ENCODE data around the gene EYA4.

EYA4 gene

GRCh38 chr6:133435065-133435728, 194.0 kb downstream of the EYA4 start:
- no peaks in the 10 kb centered on the region for H3K79me2 ChIP-seq (ENCODE audit: control insufficient read depth, insufficient read depth, low read length)
- no CpG with 5 or more reads among the region's 7 CpGs for WGBS (ENCODE audit: extremely low coverage, insufficient coverage, low lambda C conversion rate)
- H3K27ac ChIP-seq (ENCODE audit: low read depth, low read length), result no peak overlapping the region
- no peak overlapping the region for H3K18ac ChIP-seq (ENCODE audit: low read length)
- H3K56ac ChIP-seq (ENCODE audit: low read length), result no peak overlapping the region
- H3K9ac ChIP-seq (ENCODE audit: low read length), result no peak overlapping the region
- H2AK5ac ChIP-seq (ENCODE audit: low read length), result no peak overlapping the region
- peaks cover 7% of the 10 kb centered on the region for H3K4me1 ChIP-seq (ENCODE audit: control insufficient read depth, low read depth, low read length)
- H3K4me2 ChIP-seq (ENCODE audit: low read length), result no peak overlapping the region
- H3K4ac ChIP-seq (ENCODE audit: low read depth, low read length), result no peak overlapping the region
- H3K36me3 ChIP-seq (ENCODE audit: control insufficient read depth, insufficient read depth, low read length), result no peaks in the 10 kb centered on the region
- H2BK5ac ChIP-seq (ENCODE audit: low read length), result no peak overlapping the region
- no peaks in the 10 kb centered on the region for H3K27me3 ChIP-seq (ENCODE audit: insufficient read depth, low read length, poor library complexity)
- no peak overlapping the region for H4K5ac ChIP-seq (ENCODE audit: low read length)
- no peak overlapping the region for H4K8ac ChIP-seq (ENCODE audit: low read depth, low read length)
- no peak overlapping the region for H2BK15ac ChIP-seq (replicated peaks; ENCODE audit: low read depth)
- no peak for DNase-seq
- H3K79me1 ChIP-seq (ENCODE audit: low read length), result no peaks in the 10 kb centered on the region
- H3K4me3 ChIP-seq (ENCODE audit: low read length), result no peak overlapping the region
- H3K23ac ChIP-seq (ENCODE audit: low read length), result no peak overlapping the region
- H2BK120ac ChIP-seq (ENCODE audit: low read depth, low read length), result no peak overlapping the region

- Histone ChIP-seq H3K4me2 (ENCODE audit: low read length) (no peak overlapping the region), H2BK5ac (ENCODE audit: low read length) (no peak overlapping the region), H3K79me1 (ENCODE audit: low read length) (no peaks in the 10 kb centered on the region), H2BK120ac (ENCODE audit: low read depth, low read length) (no peak overlapping the region), H3K4me1 (ENCODE audit: control insufficient read depth, low read depth, low read length) (peaks cover 3% of the 10 kb centered on the region), H3K27me3 (ENCODE audit: insufficient read depth, low read length, poor library complexity) (no peaks in the 10 kb centered on the region), H4K5ac (ENCODE audit: low read length) (no peak overlapping the region), H3K27ac (ENCODE audit: low read depth, low read length) (no peak overlapping the region), H3K9ac (ENCODE audit: low read length) (no peak overlapping the region), H3K18ac (ENCODE audit: low read length) (no peak overlapping the region), H4K8ac (ENCODE audit: low read depth, low read length) (no peak overlapping the region), H2AK5ac (ENCODE audit: low read length) (no peak overlapping the region), H2BK15ac (replicated peaks; ENCODE audit: low read depth) (no peak overlapping the region), H3K4me3 (ENCODE audit: low read length) (no peak overlapping the region), H3K79me2 (ENCODE audit: control insufficient read depth, insufficient read depth, low read length) (no peaks in the 10 kb centered on the region), H3K4ac (ENCODE audit: low read depth, low read length) (no peak overlapping the region), H3K23ac (ENCODE audit: low read length) (no peak overlapping the region), H3K56ac (ENCODE audit: low read length) (no peak overlapping the region), H3K36me3 (ENCODE audit: control insufficient read depth, insufficient read depth, low read length) (no peaks in the 10 kb centered on the region)
- WGBS (ENCODE audit: extremely low coverage, insufficient coverage, low lambda C conversion rate), result no CpG with 5 or more reads among the region's 1 CpG
- no peak for DNase-seq
These were observed 195.5 kb downstream of the EYA4 start for GRCh38 chr6:133436652-133437051.

- WGBS (ENCODE audit: extremely low coverage, insufficient coverage, low lambda C conversion rate), result no CpG with 5 or more reads among the region's 2 CpGs
- H3K18ac ChIP-seq (ENCODE audit: low read length), result no peak overlapping the region
- no peak overlapping the region for H3K23ac ChIP-seq (ENCODE audit: low read length)
- DNase-seq, result no peak
- no peak overlapping the region for H4K8ac ChIP-seq (ENCODE audit: low read depth, low read length)
- no peak overlapping the region for H3K56ac ChIP-seq (ENCODE audit: low read length)
- H3K79me2 ChIP-seq (ENCODE audit: control insufficient read depth, insufficient read depth, low read length), result no peaks in the 10 kb centered on the region
- H4K5ac ChIP-seq (ENCODE audit: low read length), result no peak overlapping the region
- H3K4me2 ChIP-seq (ENCODE audit: low read length), result no peak overlapping the region
- no peak overlapping the region for H2BK15ac ChIP-seq (replicated peaks; ENCODE audit: low read depth)
- H2BK120ac ChIP-seq (ENCODE audit: low read depth, low read length), result no peak overlapping the region
- no peak overlapping the region for H3K27ac ChIP-seq (ENCODE audit: low read depth, low read length)
- no peak overlapping the region for H2BK5ac ChIP-seq (ENCODE audit: low read length)
- H2AK5ac ChIP-seq (ENCODE audit: low read length), result no peak overlapping the region
- H3K9ac ChIP-seq (ENCODE audit: low read length), result no peak overlapping the region
- H3K79me1 ChIP-seq (ENCODE audit: low read length), result no peaks in the 10 kb centered on the region
- H3K27me3 ChIP-seq (ENCODE audit: insufficient read depth, low read length, poor library complexity), result no peaks in the 10 kb centered on the region
- no peaks in the 10 kb centered on the region for H3K4me1 ChIP-seq (ENCODE audit: control insufficient read depth, low read depth, low read length)
- H3K36me3 ChIP-seq (ENCODE audit: control insufficient read depth, insufficient read depth, low read length), result no peaks in the 10 kb centered on the region
- no peak overlapping the region for H3K4me3 ChIP-seq (ENCODE audit: low read length)
- no peak overlapping the region for H3K4ac ChIP-seq (ENCODE audit: low read depth, low read length)
These were observed 200.3 kb downstream of the EYA4 start for GRCh38 chr6:133441491-133441890.

DNA sequence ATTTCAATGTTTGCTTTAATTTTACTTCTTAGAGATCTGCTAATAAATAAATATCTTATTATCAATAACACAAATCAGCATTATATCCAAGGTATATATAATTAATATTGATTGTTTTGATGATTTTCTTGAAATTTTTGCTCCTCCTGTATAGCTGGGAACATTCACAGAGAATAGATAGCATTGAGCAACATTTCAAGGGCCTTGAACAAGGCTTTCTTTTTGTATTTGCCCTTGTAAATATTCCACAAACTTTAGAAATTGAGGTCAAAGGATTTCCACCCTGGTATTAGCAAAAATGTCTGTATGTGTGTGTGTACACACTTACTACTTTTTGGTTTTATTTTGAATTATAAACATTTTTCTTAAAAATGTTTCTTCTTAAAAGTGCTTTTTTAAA, 205.6 kb downstream of the EYA4 start:
- Histone ChIP-seq H2BK15ac (replicated peaks; ENCODE audit: low read depth) (no peak overlapping the region), H4K5ac (ENCODE audit: low read length) (no peak overlapping the region), H3K56ac (ENCODE audit: low read length) (no peak overlapping the region), H3K36me3 (ENCODE audit: control insufficient read depth, insufficient read depth, low read length) (no peaks in the 10 kb centered on the region), H3K27ac (ENCODE audit: low read depth, low read length) (no peak overlapping the region), H3K23ac (ENCODE audit: low read length) (no peak overlapping the region), H2AK5ac (ENCODE audit: low read length) (no peak overlapping the region), H3K4me2 (ENCODE audit: low read length) (no peak overlapping the region), H3K79me1 (ENCODE audit: low read length) (no peaks in the 10 kb centered on the region), H3K4me3 (ENCODE audit: low read length) (no peak overlapping the region), H3K4me1 (ENCODE audit: control insufficient read depth, low read depth, low read length) (no peaks in the 10 kb centered on the region), H3K18ac (ENCODE audit: low read length) (no peak overlapping the region), H4K8ac (ENCODE audit: low read depth, low read length) (no peak overlapping the region), H3K9ac (ENCODE audit: low read length) (no peak overlapping the region), H2BK5ac (ENCODE audit: low read length) (no peak overlapping the region), H3K4ac (ENCODE audit: low read depth, low read length) (no peak overlapping the region), H3K79me2 (ENCODE audit: control insufficient read depth, insufficient read depth, low read length) (no peaks in the 10 kb centered on the region), H2BK120ac (ENCODE audit: low read depth, low read length) (no peak overlapping the region), H3K27me3 (ENCODE audit: insufficient read depth, low read length, poor library complexity) (no peaks in the 10 kb centered on the region)
- DNase-seq, result no peak

DNA sequence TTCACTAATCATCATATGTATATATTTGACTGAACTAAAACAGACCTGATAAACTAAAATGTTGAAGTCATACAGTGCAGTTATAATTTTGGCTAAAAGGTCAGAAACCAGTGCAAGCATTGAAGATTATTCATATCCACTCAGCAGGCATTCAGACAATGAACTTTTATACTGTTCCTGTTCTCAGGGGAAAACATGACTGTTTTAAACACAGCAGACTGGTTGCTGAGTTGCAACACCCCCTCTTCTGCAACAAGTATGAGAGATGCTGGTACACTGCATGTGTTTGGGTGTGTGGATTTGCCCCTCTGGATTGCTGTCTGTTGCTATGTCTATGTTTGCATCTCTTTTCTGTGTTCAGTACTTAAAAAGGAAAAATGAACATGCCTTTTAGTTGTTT, 206.8 kb downstream of the EYA4 start:
- no peak overlapping the region for H3K4ac ChIP-seq (ENCODE audit: low read depth, low read length)
- H3K4me1 ChIP-seq (ENCODE audit: control insufficient read depth, low read depth, low read length), result no peaks in the 10 kb centered on the region
- H3K9ac ChIP-seq (ENCODE audit: low read length), result no peak overlapping the region
- no peak overlapping the region for H3K4me3 ChIP-seq (ENCODE audit: low read length)
- no peak overlapping the region for H2AK5ac ChIP-seq (ENCODE audit: low read length)
- H3K27me3 ChIP-seq (ENCODE audit: insufficient read depth, low read length, poor library complexity), result no peaks in the 10 kb centered on the region
- no peak overlapping the region for H2BK15ac ChIP-seq (replicated peaks; ENCODE audit: low read depth)
- no peak overlapping the region for H3K27ac ChIP-seq (ENCODE audit: low read depth, low read length)
- DNase-seq, result no peak
- no peak overlapping the region for H4K5ac ChIP-seq (ENCODE audit: low read length)
- H3K56ac ChIP-seq (ENCODE audit: low read length), result no peak overlapping the region
- no peak overlapping the region for H3K23ac ChIP-seq (ENCODE audit: low read length)
- no peaks in the 10 kb centered on the region for H3K79me1 ChIP-seq (ENCODE audit: low read length)
- H3K4me2 ChIP-seq (ENCODE audit: low read length), result no peak overlapping the region
- H3K36me3 ChIP-seq (ENCODE audit: control insufficient read depth, insufficient read depth, low read length), result no peaks in the 10 kb centered on the region
- no peak overlapping the region for H2BK5ac ChIP-seq (ENCODE audit: low read length)
- H2BK120ac ChIP-seq (ENCODE audit: low read depth, low read length), result no peak overlapping the region
- H3K18ac ChIP-seq (ENCODE audit: low read length), result no peak overlapping the region
- no peaks in the 10 kb centered on the region for H3K79me2 ChIP-seq (ENCODE audit: control insufficient read depth, insufficient read depth, low read length)
- no peak overlapping the region for H4K8ac ChIP-seq (ENCODE audit: low read depth, low read length)

- Histone ChIP-seq H3K18ac (ENCODE audit: low read length) (no peak overlapping the region), H4K5ac (ENCODE audit: low read length) (no peak overlapping the region), H3K56ac (ENCODE audit: low read length) (no peak overlapping the region), H2BK15ac (replicated peaks; ENCODE audit: low read depth) (no peak overlapping the region), H3K27me3 (ENCODE audit: insufficient read depth, low read length, poor library complexity) (no peaks in the 10 kb centered on the region), H4K8ac (ENCODE audit: low read depth, low read length) (no peak overlapping the region), H3K9ac (ENCODE audit: low read length) (no peak overlapping the region), H2AK5ac (ENCODE audit: low read length) (no peak overlapping the region), H3K4ac (ENCODE audit: low read depth, low read length) (no peak overlapping the region), H3K4me1 (ENCODE audit: control insufficient read depth, low read depth, low read length) (no peaks in the 10 kb centered on the region), H3K79me2 (ENCODE audit: control insufficient read depth, insufficient read depth, low read length) (no peaks in the 10 kb centered on the region), H3K36me3 (ENCODE audit: control insufficient read depth, insufficient read depth, low read length) (no peaks in the 10 kb centered on the region), H3K4me3 (ENCODE audit: low read length) (no peak overlapping the region), H3K23ac (ENCODE audit: low read length) (no peak overlapping the region), H2BK120ac (ENCODE audit: low read depth, low read length) (no peak overlapping the region), H2BK5ac (ENCODE audit: low read length) (no peak overlapping the region), H3K4me2 (ENCODE audit: low read length) (no peak overlapping the region), H3K79me1 (ENCODE audit: low read length) (no peaks in the 10 kb centered on the region), H3K27ac (ENCODE audit: low read depth, low read length) (no peak overlapping the region)
- no CpG with 5 or more reads among the region's 7 CpGs for WGBS (ENCODE audit: extremely low coverage, insufficient coverage, low lambda C conversion rate)
- DNase-seq, result no peak
These were observed 215.3 kb downstream of the EYA4 start for GRCh38 chr6:133456439-133456838.
